Pancreas (tissue), 10 donors: Measurements from ENCODE around the gene ERBB4. TPM values are rescaled to one million over a fixed set of nuclear protein-coding genes. Genes with fewer than 3 reads are reported as not detected.

Experiments
- ATAC-seq, 4 donors: fragments of 200-7000 bp; cut with Tn5 transposase; one replicate each; pipeline versions ENCODE4 v1.8.0 to v1.9.1; 2020; ENCODE audit warnings: mild to moderate bottlenecking in 4 of 4, moderate library complexity in 4 of 4
- DNase-seq, 6 donors: peaks; one replicate each; pipeline ENCODE4 v3.0.0-alpha.2; 2020
- FAIRE-seq: peaks from 2 replicates; lab custom pipeline; 2012; peaks lifted over from hg19 to GRCh38; lab: Jason Lieb, UNC
- H3K27ac ChIP-seq, 4 donors: fragments of 200-600 bp; sonication (generic); 1 replicate in 3 of 4; 2 replicates in 1 of 4; pipeline versions ENCODE4 v1.5.0 to v1.8.0; 2020
- H3K27me3 ChIP-seq, 4 donors: fragments of 200-600 bp; one replicate each; pipeline ENCODE4 v1.8.0; 2021
- H3K36me3 ChIP-seq, 3 donors: fragments of 200-600 bp; sonication (generic) in 1 of 3; one replicate each; pipeline versions ENCODE4 v1.5.0 to v1.8.0; 2020 to 2021
- H3K4me1 ChIP-seq, 3 donors: fragments of 200-600 bp; one replicate each; pipeline ENCODE4 v1.8.0; 2021
- H3K4me3 ChIP-seq, 4 donors: fragments of 200-600 bp; sonication (generic) in 2 of 4; one replicate each; pipeline versions ENCODE4 v1.5.0 to v1.8.0; 2020 to 2021
- H3K9me3 ChIP-seq, 4 donors: fragments of 200-600 bp; one replicate each; pipeline ENCODE4 v1.8.0; 2021
- CTCF ChIP-seq, 4 donors: fragments of 200-600 bp; sonication (generic) in 3 of 4; IDR thresholded peaks; one replicate each; pipeline versions ENCODE4 v1.5.0 to v1.8.0; 2021; ENCODE audit warnings: antibody characterized with exemption in 4 of 4
- WGBS, 2 donors: extraction: QIAGEN DNeasy Blood & Tissue Kit; methylation state at CpG; one replicate each; pipeline ENCODE4 v1.1.7; 2013; 5-methylcytosine and 5-hydroxymethylcytosine counted together
- intact Hi-C, 3 donors: fragments of 100-400 bp; cut with DNase I; formaldehyde crosslinking; loops; one replicate each; pipeline versions ENCODE4 v1.11.1 to v1.14.2; 2022
- polyA plus RNA-seq, 2 donors: library from polyadenylated mRNA; stranded (reverse); fragments of 200-250 nt; gene quantifications; one replicate each; pipeline ENCODE4 v1.2.3, GENCODE V29; 2013
- total RNA-seq, 6 donors: library from RNA; stranded (reverse); fragmentation: NEBNext Ultra II Directional in 4 of 6; extraction: Animal tissue kit (Norgen Biotek cat#: 25700) in 4 of 6; gene quantifications; one replicate each; pipeline versions ENCODE4 v1.2.1 to v1.2.4, GENCODE V29; 2021 to 2023
- donor health status: healthy with polysubstance abuse.
- donor health status: DM: no; HTN: no; CAD: no; lungs with moderate emphysema.
- donor health status: DM: no; HTN: no; CAD: no.
- donor health status: control.
- donor health status: control.
- donor health status: Bipolar disorder and iron deficiency.
- donor health status: DM: yes; HTN: yes; CAD: no.
- donor health status: DM: no; HTN: no; CAD: no.
- donor health status: DM: no; HTN: no; CAD: no.
- donor health status: DM: yes; HTN: yes; CAD: no.

ERBB4 gene
- total and polyA plus RNA-seq, 8 donors = 0.30 to 5.0 (median 3.3) TPM

GRCh38 chr2:211816754-211817153 is 721.8 kb downstream of the ERBB4 start:
- intact Hi-C loops = no loop called here
- no peak for FAIRE-seq
- H3K27me3 ChIP-seq = no peaks in the 10 kb centered on the region
- TF ChIP-seq CTCF (IDR thresholded peaks at IDR 0.05) = no peak
- H3K36me3 ChIP-seq = no peaks in the 10 kb centered on the region
- no peaks in the 10 kb centered on the region for H3K9me3 ChIP-seq
- no peak overlapping the region for H3K27ac ChIP-seq
- H3K4me1 ChIP-seq = no peaks in the 10 kb centered on the region
- WGBS, 2 donors = 69 to 75% methylated on average over 1 of the region's 1 CpG
- ATAC-seq = no peak
- no peak overlapping the region for H3K4me3 ChIP-seq
- DNase-seq = no peak

GRCh38 chr2:211812587-211812986 is 726.0 kb downstream of the ERBB4 start:
- intact Hi-C loops = no loop called here
- DNase-seq (no peak), FAIRE-seq (no peak), ATAC-seq (no peak)
- H3K27ac ChIP-seq = no peak overlapping the region
- no peaks in the 10 kb centered on the region for H3K4me1 ChIP-seq
- TF ChIP-seq CTCF (IDR thresholded peaks at IDR 0.05) = no peak
- no peaks in the 10 kb centered on the region for H3K9me3 ChIP-seq
- WGBS, 2 donors = 55 to 58% methylated on average over 4 of the region's 4 CpGs
- H3K4me3 ChIP-seq = no peak overlapping the region
- H3K36me3 ChIP-seq = no peaks in the 10 kb centered on the region
- no peaks in the 10 kb centered on the region for H3K27me3 ChIP-seq

DNA sequence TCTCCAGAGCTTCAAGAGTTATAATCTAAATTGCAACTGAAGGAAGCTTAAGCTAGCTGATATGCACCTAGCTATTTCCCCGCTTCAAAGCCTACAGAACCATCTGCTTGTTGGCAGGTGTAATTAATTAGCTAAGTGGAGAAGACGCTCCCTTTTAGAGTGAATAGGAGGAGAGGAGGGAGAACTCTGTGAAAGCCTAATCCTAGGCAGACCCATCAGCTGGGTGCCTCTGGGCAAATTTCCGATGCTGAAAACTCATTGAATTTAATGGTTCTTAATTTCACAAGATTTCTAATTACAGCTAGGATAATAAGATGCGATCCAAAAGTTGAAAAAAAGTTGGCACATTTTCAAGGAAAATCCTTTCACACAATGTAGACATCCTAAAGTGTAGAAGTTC is 735.9 kb downstream of the ERBB4 start:
- no peaks in the 10 kb centered on the region for H3K27me3 ChIP-seq
- no peak for TF ChIP-seq CTCF (IDR thresholded peaks at IDR 0.05)
- FAIRE-seq (no peak), DNase-seq (no peak), ATAC-seq (no peak)
- WGBS, 2 donors = 77 to 78% methylated on average over 4 of the region's 4 CpGs
- H3K27ac ChIP-seq = no peak overlapping the region
- no peaks in the 10 kb centered on the region for H3K4me1 ChIP-seq
- intact Hi-C loops = no loop called here
- no peak overlapping the region for H3K4me3 ChIP-seq
- H3K36me3 ChIP-seq = no peaks in the 10 kb centered on the region
- no peaks in the 10 kb centered on the region for H3K9me3 ChIP-seq

DNA sequence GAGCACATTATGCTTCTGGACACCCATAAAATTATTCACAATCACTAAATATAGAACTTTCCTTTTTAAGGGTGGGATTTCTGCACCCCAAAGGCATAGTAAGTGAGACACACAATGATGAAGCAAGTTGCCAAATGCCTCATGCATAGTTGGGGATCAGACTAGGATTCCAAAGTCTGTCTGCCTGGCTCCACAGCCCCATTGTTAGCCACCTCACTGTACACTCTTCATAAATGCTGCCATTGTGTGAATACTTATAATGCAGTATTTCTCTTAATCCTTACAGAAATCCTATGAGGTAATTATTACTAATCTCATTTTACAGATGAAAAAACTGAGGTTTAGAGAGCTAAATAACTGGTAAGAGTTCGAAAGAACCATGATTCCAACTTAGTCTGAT is 738.6 kb downstream of the ERBB4 start:
- Histone ChIP-seq H3K36me3 (no peaks in the 10 kb centered on the region), H3K4me3 (no peak overlapping the region), H3K4me1 (no peaks in the 10 kb centered on the region), H3K9me3 (no peaks in the 10 kb centered on the region), H3K27ac (no peak overlapping the region), H3K27me3 (no peaks in the 10 kb centered on the region)
- FAIRE-seq (no peak), ATAC-seq (no peak), DNase-seq (no peak)
- no peak for TF ChIP-seq CTCF (IDR thresholded peaks at IDR 0.05)
- 78 to 87% methylated on average over 1 of the region's 1 CpG for WGBS, 2 donors
- intact Hi-C loops = no loop called here

GRCh38 chr2:211798868-211799267 is 739.7 kb downstream of the ERBB4 start:
- Histone ChIP-seq H3K36me3 (no peaks in the 10 kb centered on the region), H3K9me3 (no peaks in the 10 kb centered on the region), H3K4me3 (no peak overlapping the region), H3K4me1 (no peaks in the 10 kb centered on the region), H3K27ac (no peak overlapping the region), H3K27me3 (no peaks in the 10 kb centered on the region)
- WGBS, 2 donors = 71 to 77% methylated on average over 1 of the region's 1 CpG
- no peak for ATAC-seq
- TF ChIP-seq CTCF (IDR thresholded peaks at IDR 0.05) = no peak
- DNase-seq = no peak
- FAIRE-seq = no peak
- intact Hi-C loops = no loop called here
